GM12875 (cell line): ENCODE measurements around the gene RALGDS.

ENCODE experiments used
- H3K4me3 ChIP-seq: one replicate; pipeline ENCODE4 v1.5.1; 2011; ENCODE audit warnings: low read depth, low read length, control low read depth
- TF ChIP-seq, protein P1 (sequence below): IDR thresholded peaks from 2 replicates; pipeline ENCODE4 v1.5.1; 2011; ENCODE audit warnings: low read depth, mild to moderate bottlenecking, control low read depth, inconsistent platforms, low read length, moderate library complexity, borderline replicate concordance; ENCODE audit not compliant: insufficient read depth

RALGDS gene

DNA sequence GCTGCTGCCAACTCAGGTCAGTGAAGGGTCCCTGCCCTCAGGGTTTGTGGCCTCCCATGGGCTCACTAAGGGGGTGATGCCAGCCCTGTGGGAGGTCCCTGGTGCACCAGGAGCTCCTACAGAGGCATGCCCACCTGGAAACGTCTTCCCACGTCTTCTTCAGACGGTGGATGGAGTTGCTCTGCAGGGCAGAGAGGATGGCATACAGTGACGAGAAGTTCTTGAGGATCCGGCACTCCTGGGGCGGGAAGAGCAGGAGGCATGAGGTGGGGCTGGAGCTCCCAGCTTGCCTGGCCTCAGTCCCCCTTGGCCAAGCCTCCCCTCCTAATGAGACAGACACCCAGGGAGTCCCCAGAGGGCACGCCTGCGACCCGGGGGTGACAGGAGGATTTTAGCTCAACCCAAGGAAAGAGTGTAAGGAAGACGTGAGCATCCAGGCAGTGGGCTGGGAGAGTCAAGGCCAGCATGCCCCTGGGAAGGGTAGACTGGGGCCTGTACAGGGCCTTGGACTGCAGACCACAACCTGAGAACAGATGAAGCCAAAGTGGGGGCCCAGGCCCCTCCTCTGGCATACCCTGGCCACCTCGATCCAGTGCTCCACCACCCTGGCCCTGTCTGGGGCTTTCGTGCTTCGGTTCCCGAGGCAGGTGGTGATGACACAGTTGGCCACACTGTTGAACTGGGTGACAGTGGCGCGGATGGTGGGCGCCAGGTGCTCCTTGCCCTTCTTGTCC lies 14.4 kb downstream of the RALGDS start:
- H3K4me3 ChIP-seq, result no peak overlapping the region
- TF ChIP-seq, protein P1, sequence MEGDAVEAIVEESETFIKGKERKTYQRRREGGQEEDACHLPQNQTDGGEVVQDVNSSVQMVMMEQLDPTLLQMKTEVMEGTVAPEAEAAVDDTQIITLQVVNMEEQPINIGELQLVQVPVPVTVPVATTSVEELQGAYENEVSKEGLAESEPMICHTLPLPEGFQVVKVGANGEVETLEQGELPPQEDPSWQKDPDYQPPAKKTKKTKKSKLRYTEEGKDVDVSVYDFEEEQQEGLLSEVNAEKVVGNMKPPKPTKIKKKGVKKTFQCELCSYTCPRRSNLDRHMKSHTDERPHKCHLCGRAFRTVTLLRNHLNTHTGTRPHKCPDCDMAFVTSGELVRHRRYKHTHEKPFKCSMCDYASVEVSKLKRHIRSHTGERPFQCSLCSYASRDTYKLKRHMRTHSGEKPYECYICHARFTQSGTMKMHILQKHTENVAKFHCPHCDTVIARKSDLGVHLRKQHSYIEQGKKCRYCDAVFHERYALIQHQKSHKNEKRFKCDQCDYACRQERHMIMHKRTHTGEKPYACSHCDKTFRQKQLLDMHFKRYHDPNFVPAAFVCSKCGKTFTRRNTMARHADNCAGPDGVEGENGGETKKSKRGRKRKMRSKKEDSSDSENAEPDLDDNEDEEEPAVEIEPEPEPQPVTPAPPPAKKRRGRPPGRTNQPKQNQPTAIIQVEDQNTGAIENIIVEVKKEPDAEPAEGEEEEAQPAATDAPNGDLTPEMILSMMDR, result no peak

DNA sequence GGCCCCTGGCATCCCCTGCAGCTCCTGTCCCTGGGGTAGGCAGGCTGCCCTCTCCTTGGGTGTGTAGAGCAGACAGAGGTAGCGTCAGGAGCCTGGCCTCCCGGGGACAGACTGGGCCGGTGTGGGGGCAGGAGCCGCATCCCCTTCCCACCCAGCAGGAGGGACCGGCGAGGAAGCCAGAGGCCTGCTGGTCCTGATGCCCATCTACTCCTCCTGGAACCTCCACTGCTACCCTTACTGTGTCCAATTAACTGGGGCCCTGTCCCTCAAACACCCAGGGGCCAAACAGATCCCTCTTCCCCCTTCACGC lies 15.6 kb downstream of the RALGDS start:
- no peak overlapping the region for H3K4me3 ChIP-seq
- TF ChIP-seq, protein P1, result no peak

DNA sequence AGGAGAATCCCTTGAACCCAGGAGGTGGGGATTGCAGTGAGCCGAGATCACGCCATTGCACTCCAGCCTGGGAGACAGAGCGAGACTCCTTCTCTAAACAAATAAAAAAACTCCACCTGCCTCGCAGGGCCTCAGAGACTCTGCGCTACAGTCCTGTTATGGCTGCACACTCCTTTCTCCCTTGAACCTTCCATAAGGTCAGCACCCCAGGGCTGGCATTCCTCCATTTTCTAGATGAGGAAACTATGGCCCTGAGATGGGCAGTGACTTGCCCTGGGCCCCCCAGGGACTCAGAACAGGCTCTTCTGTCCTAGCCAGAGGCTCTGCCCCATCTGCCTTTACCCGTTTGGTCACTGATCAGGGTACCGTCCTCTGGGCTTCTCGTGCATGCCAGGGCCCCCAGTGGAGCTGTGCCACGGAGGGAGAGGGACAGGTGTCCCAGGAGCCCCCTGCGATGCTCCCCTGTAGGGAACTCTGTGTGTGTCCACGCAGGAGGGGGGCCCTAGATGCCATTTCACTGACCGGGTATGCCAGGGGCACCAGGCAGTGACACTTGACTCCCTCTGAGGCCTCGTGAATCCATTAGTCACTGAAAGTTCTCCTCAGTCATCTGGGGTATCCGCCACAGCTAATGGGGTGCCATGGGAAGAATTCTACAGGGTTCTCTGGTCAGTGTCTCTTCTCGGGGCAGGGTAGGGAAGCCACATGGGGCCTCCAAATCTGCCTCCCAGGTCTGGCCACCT lies 16.2 kb downstream of the RALGDS start:
- TF ChIP-seq, protein P1, result no peak
- H3K4me3 ChIP-seq, result no peak overlapping the region

DNA sequence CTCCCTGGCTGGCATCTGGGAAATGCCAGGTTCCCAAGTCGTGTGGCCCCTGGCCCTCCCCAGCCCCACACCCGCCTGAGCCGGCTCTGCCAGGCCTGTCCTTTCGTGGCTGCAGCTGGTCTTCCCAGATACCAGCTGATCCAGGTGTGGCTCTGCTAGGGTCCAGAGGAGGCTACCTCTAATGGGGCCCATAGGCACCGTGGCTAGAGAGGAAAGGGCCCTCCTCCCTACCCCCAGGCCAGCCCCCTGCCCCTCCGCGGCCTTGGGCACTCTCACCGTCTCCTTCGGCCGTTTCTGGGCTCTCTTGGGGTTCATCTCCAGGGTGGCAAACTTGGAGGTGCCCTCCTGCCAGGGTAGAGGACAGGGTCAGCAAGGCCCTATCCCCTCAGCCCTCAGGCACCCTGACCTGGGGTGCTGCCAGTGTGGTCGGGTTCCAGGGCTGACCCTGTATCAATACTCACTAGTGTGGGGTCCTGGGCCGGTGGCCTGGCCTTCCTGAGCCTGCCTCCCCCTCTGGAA lies 17.0 kb downstream of the RALGDS start:
- TF ChIP-seq, protein P1, result no peak
- no peak overlapping the region for H3K4me3 ChIP-seq

DNA sequence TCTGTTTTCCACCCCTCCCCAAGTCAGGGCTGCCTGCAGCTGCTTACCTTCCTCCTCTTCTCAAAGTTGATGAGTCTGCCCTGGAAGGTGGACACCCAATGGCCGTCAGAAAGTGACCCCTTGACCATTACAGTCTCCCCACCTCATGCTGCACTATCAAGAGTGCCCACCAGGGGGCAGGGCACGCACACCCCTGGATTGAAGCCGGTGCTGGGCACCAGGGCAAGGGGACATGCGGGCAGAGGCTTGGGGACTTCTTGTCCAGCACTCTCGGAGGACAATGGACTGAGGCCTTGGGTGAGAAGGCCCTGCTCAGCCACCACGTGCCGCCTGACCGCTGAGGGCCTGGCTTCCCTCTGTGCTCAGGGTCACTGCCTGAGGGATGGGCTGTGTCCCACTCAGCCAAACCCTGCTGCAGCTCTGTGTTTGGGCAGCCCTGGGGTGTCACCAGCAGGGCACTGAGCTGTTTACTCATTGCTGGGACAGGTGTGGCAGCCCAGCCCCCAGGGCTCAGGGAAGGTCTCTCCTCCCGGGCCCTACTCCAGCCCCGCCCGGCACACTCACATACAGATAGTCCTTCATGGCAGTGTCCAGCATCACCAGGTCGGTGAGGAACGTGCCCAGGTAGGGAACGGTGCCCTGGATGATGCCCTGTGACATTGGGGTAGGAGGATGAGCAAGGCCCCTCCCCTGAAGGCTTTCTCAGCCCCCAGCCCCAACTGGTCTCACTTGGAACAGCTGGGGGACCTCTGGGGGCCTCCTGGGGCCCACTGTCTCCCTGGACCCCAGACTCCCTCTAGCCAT lies 17.7 kb downstream of the RALGDS start:
- H3K4me3 ChIP-seq, result no peak overlapping the region
- TF ChIP-seq, protein P1, result peak; percentile 95

DNA sequence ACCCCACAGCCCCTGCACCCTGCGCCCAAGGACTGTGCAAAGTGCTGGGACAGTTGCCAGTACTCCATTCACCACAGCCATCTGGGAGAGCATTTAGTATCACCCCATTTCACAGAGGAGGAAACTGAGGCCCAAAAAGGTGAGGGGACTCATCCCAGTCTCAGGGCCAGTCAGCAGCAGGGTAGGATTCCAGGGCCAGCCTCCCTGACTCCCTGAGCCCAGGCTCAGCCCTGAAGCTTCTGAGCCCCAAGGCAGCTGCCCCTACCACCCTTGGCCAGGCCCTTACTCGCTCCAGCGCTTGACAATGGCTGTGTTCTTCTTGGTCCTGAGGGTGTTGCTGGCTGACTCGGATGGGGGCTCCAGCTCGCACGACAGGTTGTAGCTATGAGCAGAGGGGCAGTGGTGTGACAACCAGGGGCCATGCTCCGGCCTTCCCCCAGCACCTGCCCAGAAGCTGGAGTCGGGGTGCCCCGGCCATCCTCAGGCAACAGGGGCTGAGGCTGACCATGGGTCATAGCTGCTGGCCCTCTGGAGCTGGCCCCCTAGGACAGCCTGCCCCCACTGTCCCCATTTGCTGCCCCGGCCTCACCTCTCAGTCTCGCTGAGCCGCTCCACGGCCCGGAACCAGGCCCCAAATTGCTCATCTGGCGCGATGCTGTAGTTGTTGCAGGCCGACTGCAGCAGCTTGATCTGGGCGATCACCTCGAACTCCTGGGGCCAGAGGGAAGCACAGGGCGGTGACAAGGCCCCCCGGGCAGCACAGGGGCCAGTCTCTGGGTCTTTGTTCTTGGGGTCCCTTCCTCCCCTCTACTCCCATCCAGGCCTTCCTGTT lies 18.6 kb downstream of the RALGDS start:
- TF ChIP-seq, protein P1, result no peak
- H3K4me3 ChIP-seq, result no peak overlapping the region
